HepG2 (cell line): Measurements from ENCODE around the gene COL5A2. TPM values are rescaled to one million over a fixed set of nuclear protein-coding genes. Genes with fewer than 3 reads are reported as not detected.

Experiments
- CCDC6 ChIP-seq: sonication (generic); formaldehyde crosslinking; IDR thresholded peaks from 2 replicates; pipeline ENCODE4 v1.8.1; 2022; ENCODE audit warnings: mild to moderate bottlenecking, missing genetic modification reagents, moderate library complexity
- FOSL2 ChIP-seq: sonication (generic); formaldehyde crosslinking; IDR thresholded peaks from 2 replicates; pipeline ENCODE4 v1.4.0; 2020; ENCODE audit warnings: missing genetic modification reagents
- FOXA3 ChIP-seq: IDR thresholded peaks from 2 replicates; pipeline ENCODE4 v1.6.1; 2016; ENCODE audit warnings: missing genetic modification reagents, missing compliant biosample characterization
- HNF4G ChIP-seq, 2 experiments: sonication (generic) in 1 of 2; formaldehyde crosslinking in 1 of 2; IDR thresholded peaks; 2 replicates each; pipeline versions ENCODE4 v1.4.0 to v1.6.1; 2011 to 2020; ENCODE audit warnings: borderline replicate concordance in 2 of 2, low read depth in 2 of 2, mild to moderate bottlenecking in 2 of 2, low read length in 1 of 2, missing genetic modification reagents in 1 of 2, moderate library complexity in 1 of 2
- KMT2B ChIP-seq: IDR thresholded peaks from 2 replicates; pipeline ENCODE4 v1.6.1; 2016; ENCODE audit warnings: missing genetic modification reagents, missing compliant biosample characterization
- MEIS2 ChIP-seq: sonication (generic); formaldehyde crosslinking; IDR thresholded peaks from 2 replicates; pipeline ENCODE4 v1.9.0; 2021; ENCODE audit warnings: mild to moderate bottlenecking, missing genetic modification reagents
- NCOA2 ChIP-seq: sonication (generic); formaldehyde crosslinking; IDR thresholded peaks from 2 replicates; pipeline ENCODE4 v1.8.0; 2022; ENCODE audit warnings: inconsistent platforms
- PAXIP1 ChIP-seq: sonication (generic); formaldehyde crosslinking; conservative IDR thresholded peaks from 2 replicates; pipeline ENCODE4 v1.4.0; 2020; ENCODE audit warnings: mild to moderate bottlenecking, missing genetic modification reagents, moderate library complexity
- RFXAP ChIP-seq: sonication (generic); formaldehyde crosslinking; IDR thresholded peaks from 2 replicates; pipeline ENCODE4 v1.4.0; 2020; ENCODE audit warnings: missing genetic modification reagents, borderline replicate concordance
- ZBTB38 ChIP-seq: sonication (generic); formaldehyde crosslinking; IDR thresholded peaks from 2 replicates; pipeline ENCODE4 v1.5.1; 2020; ENCODE audit warnings: mild to moderate bottlenecking, missing genetic modification reagents
- ZFX ChIP-seq: sonication (generic); formaldehyde crosslinking; IDR thresholded peaks from 2 replicates; pipeline ENCODE4 v1.4.0; 2020; ENCODE audit warnings: mild to moderate bottlenecking, low read depth, missing genetic modification reagents, moderate library complexity
- ZFYVE20 ChIP-seq: sonication (generic); formaldehyde crosslinking; IDR thresholded peaks from 2 replicates; pipeline ENCODE4 v1.8.0; 2023; ENCODE audit warnings: low read depth, mild to moderate bottlenecking, moderate library complexity, missing genetic modification reagents, borderline replicate concordance
- ZNF24 ChIP-seq: fragments of 450-650 bp; IDR thresholded peaks from 2 replicates; pipeline ENCODE4 v1.6.1; 2017; ENCODE audit warnings: antibody characterized with exemption, mild to moderate bottlenecking
- ZNF362 ChIP-seq: sonication (generic); formaldehyde crosslinking; IDR thresholded peaks from 2 replicates; pipeline ENCODE4 v1.4.0; 2020; ENCODE audit warnings: missing genetic modification reagents, mild to moderate bottlenecking, borderline replicate concordance
- ZNF589 ChIP-seq: sonication (generic); formaldehyde crosslinking; conservative IDR thresholded peaks from 2 replicates; pipeline ENCODE4 v1.8.0; 2022; ENCODE audit warnings: mild to moderate bottlenecking, moderate library complexity, missing genetic modification reagents
- ZNF644 ChIP-seq: IDR thresholded peaks from 2 replicates; pipeline ENCODE4 v1.6.1; 2016; ENCODE audit warnings: low read depth
- ZNF790 ChIP-seq: sonication (generic); formaldehyde crosslinking; IDR thresholded peaks from 2 replicates; pipeline ENCODE4 v1.8.0; 2022; ENCODE audit warnings: missing genetic modification reagents, mild to moderate bottlenecking, borderline replicate concordance
- ZSCAN9 ChIP-seq: IDR thresholded peaks from 2 replicates; pipeline ENCODE4 v1.6.1; 2016; ENCODE audit warnings: borderline replicate concordance
- polyA plus RNA-seq, 8 experiments: library from polyadenylated mRNA; depleted of rRNA in 3 of 8; stranded (reverse) in 7 of 8; unstranded in 1 of 8; fragments of >200 nt; fragmentation: Illumina TruSeq in 4 of 8; extraction: Trizol in 4 of 8; gene quantifications; 2 replicates each; pipeline versions ENCODE4 v1.2.1 to v1.2.3, GENCODE V29; 2011 to 2016; ENCODE audit warnings: low read depth in 4 of 8, missing spikeins in 1 of 8, mixed read lengths in 1 of 8; ENCODE audit not compliant: insufficient read depth in 1 of 8
- total RNA-seq, 5 experiments: library from RNA; depleted of rRNA; stranded (reverse); fragments of >200 nt; fragmentation: Illumina TruSeq; extraction: Trizol; gene quantifications; 2 replicates each; pipeline ENCODE4 v1.2.3, GENCODE V29; 2016; ENCODE audit warnings: low read depth in 1 of 5
- TF ChIP-seq, protein P1 (sequence below): sonication (generic); formaldehyde crosslinking; IDR thresholded peaks from 2 replicates; pipeline ENCODE4 v1.4.0; 2020; ENCODE audit warnings: missing genetic modification reagents

Gene COL5A2
- total and polyA plus RNA-seq, 2 of the 13 experiments (the other 11 are each of a cell fraction or from before 2014, with no cell fraction given), result 0.83 to 1.5 TPM

DNA sequence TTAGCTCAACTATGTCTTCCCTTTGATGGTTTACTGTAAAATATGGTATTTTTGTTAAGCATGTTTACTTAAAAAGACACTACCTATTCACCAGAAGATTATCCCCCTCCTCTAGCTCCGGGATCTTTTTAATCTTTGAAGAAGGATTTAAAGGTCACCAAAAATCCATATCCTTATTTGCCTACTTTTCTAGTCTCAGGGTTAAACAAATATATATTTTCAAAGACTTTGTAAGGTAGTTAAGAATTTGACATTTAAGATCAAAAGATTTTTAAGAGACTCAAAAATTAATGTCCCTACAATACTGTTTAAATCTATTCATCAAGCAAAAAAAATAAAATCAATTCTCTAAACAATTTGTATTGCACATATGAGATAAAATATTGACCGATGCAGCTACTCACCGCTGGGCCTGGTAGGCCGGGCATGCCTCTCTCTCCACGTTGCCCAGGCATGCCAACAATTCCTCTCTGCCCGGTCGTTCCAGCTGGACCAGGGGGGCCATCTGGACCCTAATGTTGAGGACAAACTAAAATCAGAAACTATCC, 129.3 kb downstream of the COL5A2 start (continued):
- TF ChIP-seq HNF4G (IDR thresholded peaks at IDR 0.05; ENCODE audit: borderline replicate concordance, low read depth, low read length), result peak; percentile 71
- TF ChIP-seq HNF4G (CRISPR knock-in tag; IDR thresholded peaks at IDR 0.05; ENCODE audit: borderline replicate concordance, low read depth), result no peak
- peak; percentile 45; the same call in 1 of the 2 replicates for TF ChIP-seq CCDC6 (CRISPR knock-in tag)
- TF ChIP-seq FOSL2, result peak; percentile 68
- no peak for TF ChIP-seq RFXAP (CRISPR knock-in tag)
- TF ChIP-seq ZNF644 (CRISPR knock-in tag), result peak; percentile 47; the same call in 1 of the 2 replicates
- peak; percentile 99 for TF ChIP-seq FOXA3
- no peak for TF ChIP-seq ZNF589
- TF ChIP-seq, protein P1, sequence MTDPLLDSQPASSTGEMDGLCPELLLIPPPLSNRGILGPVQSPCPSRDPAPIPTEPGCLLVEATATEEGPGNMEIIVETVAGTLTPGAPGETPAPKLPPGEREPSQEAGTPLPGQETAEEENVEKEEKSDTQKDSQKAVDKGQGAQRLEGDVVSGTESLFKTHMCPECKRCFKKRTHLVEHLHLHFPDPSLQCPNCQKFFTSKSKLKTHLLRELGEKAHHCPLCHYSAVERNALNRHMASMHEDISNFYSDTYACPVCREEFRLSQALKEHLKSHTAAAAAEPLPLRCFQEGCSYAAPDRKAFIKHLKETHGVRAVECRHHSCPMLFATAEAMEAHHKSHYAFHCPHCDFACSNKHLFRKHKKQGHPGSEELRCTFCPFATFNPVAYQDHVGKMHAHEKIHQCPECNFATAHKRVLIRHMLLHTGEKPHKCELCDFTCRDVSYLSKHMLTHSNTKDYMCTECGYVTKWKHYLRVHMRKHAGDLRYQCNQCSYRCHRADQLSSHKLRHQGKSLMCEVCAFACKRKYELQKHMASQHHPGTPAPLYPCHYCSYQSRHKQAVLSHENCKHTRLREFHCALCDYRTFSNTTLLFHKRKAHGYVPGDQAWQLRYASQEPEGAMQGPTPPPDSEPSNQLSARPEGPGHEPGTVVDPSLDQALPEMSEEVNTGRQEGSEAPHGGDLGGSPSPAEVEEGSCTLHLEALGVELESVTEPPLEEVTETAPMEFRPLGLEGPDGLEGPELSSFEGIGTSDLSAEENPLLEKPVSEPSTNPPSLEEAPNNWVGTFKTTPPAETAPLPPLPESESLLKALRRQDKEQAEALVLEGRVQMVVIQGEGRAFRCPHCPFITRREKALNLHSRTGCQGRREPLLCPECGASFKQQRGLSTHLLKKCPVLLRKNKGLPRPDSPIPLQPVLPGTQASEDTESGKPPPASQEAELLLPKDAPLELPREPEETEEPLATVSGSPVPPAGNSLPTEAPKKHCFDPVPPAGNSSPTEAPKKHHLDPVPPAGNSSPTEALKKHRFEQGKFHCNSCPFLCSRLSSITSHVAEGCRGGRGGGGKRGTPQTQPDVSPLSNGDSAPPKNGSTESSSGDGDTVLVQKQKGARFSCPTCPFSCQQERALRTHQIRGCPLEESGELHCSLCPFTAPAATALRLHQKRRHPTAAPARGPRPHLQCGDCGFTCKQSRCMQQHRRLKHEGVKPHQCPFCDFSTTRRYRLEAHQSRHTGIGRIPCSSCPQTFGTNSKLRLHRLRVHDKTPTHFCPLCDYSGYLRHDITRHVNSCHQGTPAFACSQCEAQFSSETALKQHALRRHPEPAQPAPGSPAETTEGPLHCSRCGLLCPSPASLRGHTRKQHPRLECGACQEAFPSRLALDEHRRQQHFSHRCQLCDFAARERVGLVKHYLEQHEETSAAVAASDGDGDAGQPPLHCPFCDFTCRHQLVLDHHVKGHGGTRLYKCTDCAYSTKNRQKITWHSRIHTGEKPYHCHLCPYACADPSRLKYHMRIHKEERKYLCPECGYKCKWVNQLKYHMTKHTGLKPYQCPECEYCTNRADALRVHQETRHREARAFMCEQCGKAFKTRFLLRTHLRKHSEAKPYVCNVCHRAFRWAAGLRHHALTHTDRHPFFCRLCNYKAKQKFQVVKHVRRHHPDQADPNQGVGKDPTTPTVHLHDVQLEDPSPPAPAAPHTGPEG (CRISPR knock-in tag), result 0 out of 2 replicates have a peak, but pooled peaks have one; percentile 50
- TF ChIP-seq NCOA2 (CRISPR knock-in tag), result peak; percentile 99
- TF ChIP-seq ZFX (CRISPR knock-in tag), result peak; percentile 61
- TF ChIP-seq PAXIP1 (CRISPR knock-in tag), result peak; percentile 94
- TF ChIP-seq ZNF24, result peak; percentile 39; the same call in 1 of the 2 replicates
- TF ChIP-seq ZSCAN9 (CRISPR knock-in tag), result peak; percentile 82; the same call in 1 of the 2 replicates
- TF ChIP-seq KMT2B (CRISPR knock-in tag), result peak; percentile 27; the same call in 1 of the 2 replicates
- peak; percentile 39; the same call in 1 of the 2 replicates for TF ChIP-seq ZBTB38 (CRISPR knock-in tag)
- TF ChIP-seq ZNF362 (CRISPR knock-in tag), result peak; percentile 67; the same call in 1 of the 2 replicates
- TF ChIP-seq ZNF790 (CRISPR knock-in tag), result no peak
- TF ChIP-seq ZFYVE20 (CRISPR knock-in tag), result no peak
- 0 out of 2 replicates have a peak, but pooled peaks have one; percentile 42 for TF ChIP-seq MEIS2 (CRISPR knock-in tag)
